H9 (cell line): Measurements from ENCODE around the gene KIF26A. TPM values are rescaled to one million over a fixed set of nuclear protein-coding genes. Genes with fewer than 3 reads are reported as not detected.

Experiments
- DNase-seq: peaks from one replicate; pipeline ENCODE4 v3.0.0-alpha.2; 2017
- H2AFZ ChIP-seq: one replicate; pipeline ENCODE4 v1.6.1; 2013; ENCODE audit warnings: mild to moderate bottlenecking, low read length, control low read depth, moderate library complexity
- H2AK5ac ChIP-seq: 2 replicates; pipeline ENCODE4 v1.6.1; 2013; ENCODE audit warnings: low read length, control low read depth, mixed read lengths; ENCODE audit not compliant: insufficient read length
- H2BK120ac ChIP-seq: one replicate; pipeline ENCODE4 v1.6.1; 2013; ENCODE audit warnings: low read depth, mild to moderate bottlenecking, low read length, control low read depth, inconsistent platforms; ENCODE audit not compliant: poor library complexity, severe bottlenecking
- H2BK12ac ChIP-seq: 2 replicates; pipeline ENCODE4 v1.6.1; 2013; ENCODE audit warnings: low read length, control low read depth, mixed read lengths, low read depth; ENCODE audit not compliant: insufficient read length
- H2BK15ac ChIP-seq: 2 replicates; pipeline ENCODE4 v1.6.1; 2013; ENCODE audit warnings: low read depth, low read length, control low read depth
- H2BK20ac ChIP-seq: one replicate; pipeline ENCODE4 v1.6.1; 2013; ENCODE audit warnings: low read depth, mild to moderate bottlenecking, low read length, control low read depth, inconsistent platforms; ENCODE audit not compliant: poor library complexity, severe bottlenecking
- H2BK5ac ChIP-seq: 2 replicates; pipeline ENCODE4 v1.6.1; 2013; ENCODE audit warnings: low read length, control low read depth, mixed read lengths; ENCODE audit not compliant: insufficient read length
- H3K14ac ChIP-seq: 2 replicates; pipeline ENCODE4 v1.6.1; 2013; ENCODE audit warnings: low read length, control low read depth; ENCODE audit not compliant: insufficient read depth
- H3K18ac ChIP-seq: 2 replicates; pipeline ENCODE4 v1.6.1; 2013; ENCODE audit warnings: low read depth, mild to moderate bottlenecking, mixed read lengths, low read length, control low read depth; ENCODE audit not compliant: insufficient read length
- H3K23ac ChIP-seq: 2 replicates; pipeline ENCODE4 v1.6.1; 2013; ENCODE audit warnings: low read length, control low read depth, mixed read lengths, low read depth; ENCODE audit not compliant: insufficient read length
- H3K23me2 ChIP-seq: 2 replicates; pipeline ENCODE4 v1.6.1; 2013; ENCODE audit warnings: low read depth, mild to moderate bottlenecking, mixed read lengths, low read length, control low read depth; ENCODE audit not compliant: insufficient read length, poor library complexity, severe bottlenecking
- H3K27ac ChIP-seq: 2 replicates; pipeline ENCODE4 v1.5.1; 2013; ENCODE audit warnings: low read length, control low read depth, mixed read lengths, low read depth; ENCODE audit not compliant: insufficient read length
- H3K27me3 ChIP-seq: 2 replicates; pipeline ENCODE4 v1.6.1; 2013; ENCODE audit warnings: low read length, control low read depth, inconsistent platforms; ENCODE audit not compliant: insufficient read depth
- H3K4ac ChIP-seq: 2 replicates; pipeline ENCODE4 v1.6.1; 2013; ENCODE audit warnings: low read depth, mild to moderate bottlenecking, control low read depth, inconsistent platforms, low read length, moderate library complexity
- H3K4me1 ChIP-seq: 2 replicates; pipeline ENCODE4 v1.6.1; 2013; ENCODE audit warnings: low read length, control low read depth, inconsistent platforms; ENCODE audit not compliant: insufficient read depth
- H3K4me2 ChIP-seq: 2 replicates; pipeline ENCODE4 v1.6.1; 2013; ENCODE audit warnings: low read length, control low read depth, mixed read lengths; ENCODE audit not compliant: insufficient read length, insufficient read depth
- H3K56ac ChIP-seq: 2 replicates; pipeline ENCODE4 v1.6.1; 2013; ENCODE audit warnings: low read depth, mild to moderate bottlenecking, mixed read lengths, low read length, control low read depth; ENCODE audit not compliant: insufficient read length
- H3K79me1 ChIP-seq: 2 replicates; pipeline ENCODE4 v1.6.1; 2013; ENCODE audit warnings: low read depth, mild to moderate bottlenecking, moderate library complexity, low read length, control low read depth, inconsistent platforms; ENCODE audit not compliant: insufficient read depth, poor library complexity, severe bottlenecking
- H3K79me2 ChIP-seq: 2 replicates; pipeline ENCODE4 v1.6.1; 2013; ENCODE audit warnings: low read length, control low read depth, inconsistent platforms; ENCODE audit not compliant: insufficient read depth
- H3K9ac ChIP-seq: 2 replicates; pipeline ENCODE4 v1.6.1; 2013; ENCODE audit warnings: low read length, control low read depth, mixed read lengths; ENCODE audit not compliant: insufficient read length; ENCODE audit errors: extremely low read depth
- H3K9me3 ChIP-seq: one replicate; pipeline ENCODE4 v1.6.1; 2013; ENCODE audit warnings: low read depth, low read length, inconsistent platforms; ENCODE audit not compliant: control insufficient read depth
- H3T11ph ChIP-seq: one replicate; pipeline ENCODE4 v1.6.1; 2013; ENCODE audit warnings: mild to moderate bottlenecking, low read length, control low read depth, inconsistent platforms
- H4K20me1 ChIP-seq: one replicate; pipeline ENCODE4 v1.6.1; 2013; ENCODE audit not compliant: control insufficient read depth, insufficient read length, insufficient read depth
- H4K5ac ChIP-seq: 2 replicates; pipeline ENCODE4 v1.6.1; 2013; ENCODE audit warnings: low read depth, mild to moderate bottlenecking, mixed read lengths, low read length, control low read depth; ENCODE audit not compliant: insufficient read length
- H4K8ac ChIP-seq: replicated peaks from 2 replicates; pipeline ENCODE4 v1.6.1; 2013; ENCODE audit warnings: low read length, control low read depth, mixed read lengths, low read depth; ENCODE audit not compliant: insufficient read length
- H4K91ac ChIP-seq: 2 replicates; pipeline ENCODE4 v1.6.1; 2013; ENCODE audit warnings: low read depth, mild to moderate bottlenecking, moderate library complexity, mixed read lengths, low read length, control low read depth; ENCODE audit not compliant: insufficient read length
- H3K27ac Mint-ChIP-seq, 3 experiments: 2 replicates in 2 of 3; 3 replicates in 1 of 3; pipeline ENCODE4 v1.8.0; 2020 to 2021; ENCODE audit warnings: mixed read lengths in 3 of 3, mild to moderate bottlenecking in 1 of 3, moderate library complexity in 1 of 3
- H3K27me3 Mint-ChIP-seq: 2 replicates; pipeline ENCODE4 v1.8.0; 2021; ENCODE audit warnings: low read depth, mild to moderate bottlenecking, moderate library complexity, mixed read lengths
- H3K36me3 Mint-ChIP-seq, 3 experiments: 2 replicates in 2 of 3; 3 replicates in 1 of 3; pipeline ENCODE4 v1.8.0; 2020 to 2021; ENCODE audit warnings: low read depth in 3 of 3, mixed read lengths in 3 of 3; ENCODE audit not compliant: insufficient read depth in 1 of 3
- H3K4me1 Mint-ChIP-seq, 2 experiments: 2 replicates each; pipeline ENCODE4 v1.8.0; 2020; ENCODE audit warnings: mixed read lengths in 2 of 2
- H3K4me3 Mint-ChIP-seq, 2 experiments: 2 replicates in 1 of 2; 3 replicates in 1 of 2; pipeline ENCODE4 v1.8.0; 2020 to 2021; ENCODE audit warnings: mild to moderate bottlenecking in 2 of 2, mixed read lengths in 2 of 2, moderate library complexity in 1 of 2
- H3K9me3 Mint-ChIP-seq, 2 experiments: 2 replicates in 1 of 2; 3 replicates in 1 of 2; pipeline ENCODE4 v1.8.0; 2020; ENCODE audit warnings: mild to moderate bottlenecking in 2 of 2, mixed read lengths in 2 of 2, moderate library complexity in 1 of 2
- WGBS: extraction: QIAGEN DNeasy Blood & Tissue Kit; methylation state at CpG from one replicate; pipeline ENCODE4 v1.1.7; 2013; ENCODE audit warnings: missing lambda C conversion rate, low lambda C conversion rate, mixed read lengths; ENCODE audit not compliant: insufficient read length; ENCODE audit errors: extremely low coverage; 5-methylcytosine and 5-hydroxymethylcytosine counted together
- total RNA-seq: library from RNA; stranded (reverse); gene quantifications from 2 replicates; pipeline ENCODE4 v1.2.1, GENCODE V29; 2021
- TF ChIP-seq, protein P1 (sequence below): fragments of 200-600 bp; sonication (generic); conservative IDR thresholded peaks from 3 replicates; pipeline ENCODE4 v1.8.0; 2021; ENCODE audit warnings: antibody characterized with exemption, mild to moderate bottlenecking

The KIF26A gene
- total RNA-seq, 1 experiment from 2014 or later: 44.2 TPM

DNA sequence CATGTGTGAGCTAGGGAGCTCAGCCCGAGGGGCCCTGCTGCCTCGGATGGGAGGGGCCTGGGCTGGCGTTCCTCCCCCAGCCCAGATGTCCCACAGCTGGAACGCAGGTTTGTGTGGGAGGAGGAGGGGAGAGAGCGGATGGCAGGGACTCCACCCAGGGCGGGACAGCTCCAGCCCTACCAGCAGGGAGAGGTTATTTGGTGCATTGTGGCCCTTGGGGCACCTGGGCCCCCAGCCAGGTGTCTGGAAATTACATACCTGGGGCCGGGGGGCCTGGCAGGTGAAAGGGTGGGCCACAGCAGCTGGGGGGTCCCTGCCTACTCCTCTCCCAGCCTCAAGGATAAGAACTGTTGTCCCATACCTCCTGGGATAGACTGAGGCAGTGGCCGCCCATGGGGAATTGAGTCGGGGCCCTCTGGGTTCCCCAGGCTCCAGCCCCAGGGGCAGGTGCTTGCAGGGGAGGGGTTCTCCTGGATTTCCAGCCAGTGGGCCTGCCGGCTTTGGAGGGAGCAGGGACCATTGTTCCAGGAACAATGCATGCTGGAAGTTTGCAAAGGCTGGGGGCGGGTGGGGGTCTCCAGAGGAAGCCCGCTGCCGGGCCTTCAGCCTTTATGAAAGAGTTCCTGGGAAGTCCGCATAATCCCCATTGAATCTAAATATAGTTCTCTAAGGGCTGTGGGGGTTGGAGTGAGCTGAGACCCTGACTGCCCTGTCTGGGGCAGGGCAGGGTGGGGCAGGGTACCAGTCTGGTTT is 1.2 kb downstream of the KIF26A start:
- TF ChIP-seq, protein P1, sequence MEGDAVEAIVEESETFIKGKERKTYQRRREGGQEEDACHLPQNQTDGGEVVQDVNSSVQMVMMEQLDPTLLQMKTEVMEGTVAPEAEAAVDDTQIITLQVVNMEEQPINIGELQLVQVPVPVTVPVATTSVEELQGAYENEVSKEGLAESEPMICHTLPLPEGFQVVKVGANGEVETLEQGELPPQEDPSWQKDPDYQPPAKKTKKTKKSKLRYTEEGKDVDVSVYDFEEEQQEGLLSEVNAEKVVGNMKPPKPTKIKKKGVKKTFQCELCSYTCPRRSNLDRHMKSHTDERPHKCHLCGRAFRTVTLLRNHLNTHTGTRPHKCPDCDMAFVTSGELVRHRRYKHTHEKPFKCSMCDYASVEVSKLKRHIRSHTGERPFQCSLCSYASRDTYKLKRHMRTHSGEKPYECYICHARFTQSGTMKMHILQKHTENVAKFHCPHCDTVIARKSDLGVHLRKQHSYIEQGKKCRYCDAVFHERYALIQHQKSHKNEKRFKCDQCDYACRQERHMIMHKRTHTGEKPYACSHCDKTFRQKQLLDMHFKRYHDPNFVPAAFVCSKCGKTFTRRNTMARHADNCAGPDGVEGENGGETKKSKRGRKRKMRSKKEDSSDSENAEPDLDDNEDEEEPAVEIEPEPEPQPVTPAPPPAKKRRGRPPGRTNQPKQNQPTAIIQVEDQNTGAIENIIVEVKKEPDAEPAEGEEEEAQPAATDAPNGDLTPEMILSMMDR: no peak
- Histone ChIP-seq H2BK15ac (no peak overlapping the region), H2AK5ac (no peak overlapping the region), H2AFZ (no peak overlapping the region), H3K9ac (no peak overlapping the region), H3K56ac (no peak overlapping the region), H3K4me2 (peak overlapping the region; percentile 45), H3K23ac (no peak overlapping the region), H3K23me2 (peaks cover 24% of the 10 kb centered on the region), H3K4me1 (no peaks in the 10 kb centered on the region; the same call in 1 of the 2 replicates), H2BK20ac (no peak overlapping the region), H2BK120ac (no peak overlapping the region), H3K79me1 (no peaks in the 10 kb centered on the region), H3K27ac (no peak overlapping the region), H3T11ph (no peak overlapping the region), H3K27me3 (peaks cover 19% of the 10 kb centered on the region), H3K14ac (0 out of 2 replicates have a peak overlapping the region, but pooled peaks have one; percentile 26), H3K4ac (no peak overlapping the region), H4K91ac (no peak overlapping the region), H2BK12ac (no peak overlapping the region), H3K9me3 (no peaks in the 10 kb centered on the region), H3K79me2 (peaks cover 12% of the 10 kb centered on the region; the same call in 1 of the 2 replicates), H4K8ac (no peak overlapping the region), H4K20me1 (peaks cover 2% of the 10 kb centered on the region), H3K18ac (no peak overlapping the region), H2BK5ac (no peak overlapping the region), H4K5ac (no peak overlapping the region)
- DNase-seq: peak; percentile 36
- Mint-ChIP-seq H3K9me3 (no peaks in the 10 kb centered on the region), H3K4me3 (peak overlapping the region; percentile 68 to 79), H3K36me3 (peaks cover 2 to 13% (median 10%) of the 10 kb centered on the region in 3 experiments; a peak in 6 of 7 replicates), H3K27me3 (peaks cover 25% of the 10 kb centered on the region), H3K27ac (no peak overlapping the region; a peak in 1 of 7 replicates), H3K4me1 (peaks cover 25 to 33% of the 10 kb centered on the region in 2 experiments)
- no CpG with 5 or more reads among the region's 14 CpGs for WGBS
